Caco-2 (cell line): ENCODE measurements around the gene TNFRSF6B. TPM values are rescaled to one million over a fixed set of nuclear protein-coding genes. Genes with fewer than 3 reads are reported as not detected.
A peak's percentile ranks its signal among the peaks of the same experiment; 100 is the strongest.

Experiments
- BruUV-seq: library from RNA; stranded (reverse); fragments of 400-500 nt; replicated peaks from 2 replicates; lab custom pipeline; 2021; lab: Mats Ljungman, UMichigan
- CTCF ChIA-PET: fragments of 300-600 bp; sonication (Branson Sonifier 250); formaldehyde crosslinking; loops from one replicate; lab custom pipeline; 2022; ENCODE audit warnings: antibody characterized with exemption; lab: Charles Lee
- POLR2A ChIA-PET: fragments of 300-600 bp; sonication (Branson Sonifier 250); formaldehyde crosslinking; loops from one replicate; lab custom pipeline; 2022; ENCODE audit warnings: antibody characterized with exemption; lab: Charles Lee
- DNase-seq, 2 experiments: peaks; one replicate each; pipeline versions ENCODE4 v3.0.0 to v3.0.0-alpha.2; 2020 to 2022
- H3K27me3 ChIP-seq: replicated peaks from 2 replicates; pipeline ENCODE4 v1.6.0; 2011; ENCODE audit warnings: low read length; ENCODE audit not compliant: control insufficient read depth, insufficient read depth
- H3K36me3 ChIP-seq: 2 replicates; pipeline ENCODE4 v1.5.1; 2011; ENCODE audit warnings: low read length; ENCODE audit not compliant: control insufficient read depth, insufficient read depth
- H3K4me1 ChIP-seq: fragments of 250-450 bp; sonication (Bioruptor Pico); 2 replicates; pipeline ENCODE4 v1.5.1; 2020; ENCODE audit warnings: mild to moderate bottlenecking
- H3K4me3 ChIP-seq: 2 replicates; pipeline ENCODE4 v1.5.1; 2011; ENCODE audit warnings: low read depth, mild to moderate bottlenecking, control low read depth, low read length
- H3K9me3 ChIP-seq: fragments of 250-450 bp; sonication (Bioruptor Pico); 2 replicates; pipeline ENCODE4 v1.5.1; 2020; ENCODE audit warnings: mild to moderate bottlenecking, moderate library complexity
- H3K27ac Mint-ChIP-seq: one replicate; pipeline ENCODE4 v1.8.0; 2022; ENCODE audit warnings: mixed read lengths; ENCODE audit not compliant: unreplicated experiment
- H3K27me3 Mint-ChIP-seq: one replicate; pipeline ENCODE4 v1.8.0; 2022; ENCODE audit warnings: mixed read lengths; ENCODE audit not compliant: insufficient read depth, unreplicated experiment
- H3K36me3 Mint-ChIP-seq: one replicate; pipeline ENCODE4 v1.8.0; 2022; ENCODE audit warnings: mild to moderate bottlenecking, mixed read lengths; ENCODE audit not compliant: insufficient read depth, unreplicated experiment
- H3K4me1 Mint-ChIP-seq: one replicate; pipeline ENCODE4 v1.8.0; 2022; ENCODE audit warnings: low read depth, mixed read lengths; ENCODE audit not compliant: unreplicated experiment
- H3K4me3 Mint-ChIP-seq: one replicate; pipeline ENCODE4 v1.8.0; 2022; ENCODE audit warnings: mild to moderate bottlenecking, moderate library complexity, mixed read lengths; ENCODE audit not compliant: unreplicated experiment
- H3K9me3 Mint-ChIP-seq: one replicate; pipeline ENCODE4 v1.8.0; 2022; ENCODE audit warnings: mixed read lengths; ENCODE audit not compliant: unreplicated experiment
- intact Hi-C: fragments of 100-400 bp; cut with micrococcal nuclease; formaldehyde crosslinking; loops from one replicate; pipeline ENCODE4 v1.10.0; 2022; ENCODE audit not compliant: unreplicated experiment
- total RNA-seq: library from RNA; stranded (reverse); gene quantifications from 2 replicates; pipeline ENCODE4 v1.2.3, GENCODE V29; 2022
- TF ChIP-seq, protein P1 (sequence below), 2 experiments: fragments of 200-600 bp in 1 of 2; IDR thresholded peaks; 1 replicate in 1 of 2; 2 replicates in 1 of 2; pipeline versions ENCODE4 v1.5.1 to v1.8.0; 2011 to 2022; ENCODE audit warnings: antibody characterized with exemption in 1 of 2, control low read depth in 1 of 2, inconsistent platforms in 1 of 2, low read depth in 1 of 2, low read length in 1 of 2, mild to moderate bottlenecking in 1 of 2, moderate library complexity in 1 of 2; ENCODE audit not compliant: insufficient read depth in 1 of 2, severe bottlenecking in 1 of 2, unreplicated experiment in 1 of 2

Gene TNFRSF6B
- total RNA-seq, 1 experiment from 2014 or later: not detected

DNA sequence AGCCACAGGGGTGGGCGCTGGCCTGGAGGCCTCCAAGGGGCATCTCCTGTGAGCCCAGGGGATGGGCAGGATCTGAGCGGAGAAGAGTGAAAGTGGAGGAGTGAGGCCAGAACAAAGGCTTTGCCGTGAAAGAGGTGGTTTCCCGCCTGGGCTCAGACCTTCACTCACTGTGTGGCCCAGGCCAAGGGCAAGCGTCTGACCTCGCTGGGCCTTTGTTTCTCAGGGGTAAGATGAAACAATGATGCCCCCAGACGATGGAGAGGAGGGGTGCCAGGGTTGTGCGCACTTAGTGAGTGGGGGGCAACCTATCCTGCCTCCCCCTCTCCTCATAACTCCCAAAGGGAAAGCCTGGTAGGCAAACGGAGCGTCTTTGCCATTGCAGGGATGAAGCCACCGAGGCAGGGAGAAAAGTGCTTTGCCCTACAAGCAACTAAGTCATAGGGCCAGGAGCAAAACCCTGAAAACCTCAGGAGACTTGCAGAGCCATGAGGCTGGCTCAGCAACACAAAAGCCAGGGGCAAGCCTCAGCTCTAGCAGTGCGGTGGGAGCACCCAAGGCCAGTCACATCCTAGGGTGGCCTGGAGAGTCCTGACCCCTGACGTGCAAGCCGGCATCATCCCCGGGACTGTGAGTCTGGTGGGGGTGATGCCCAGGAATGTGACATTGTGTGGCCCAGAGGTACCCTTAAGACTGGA lies 42.3 kb upstream of the TNFRSF6B start:
- peaks cover 4% of the 10 kb centered on the region for H3K27me3 Mint-ChIP-seq
- Histone ChIP-seq H3K4me3 (peak overlapping the region; percentile 87), H3K4me1 (peaks cover 10% of the 10 kb centered on the region), H3K27me3 (no peaks in the 10 kb centered on the region), H3K9me3 (no peaks in the 10 kb centered on the region), H3K36me3 (no peaks in the 10 kb centered on the region)
- H3K9me3 Mint-ChIP-seq: no peaks in the 10 kb centered on the region
- peaks cover 20% of the 10 kb centered on the region for H3K36me3 Mint-ChIP-seq
- H3K4me1 Mint-ChIP-seq: peaks cover 13% of the 10 kb centered on the region
- no peak overlapping the region for H3K27ac Mint-ChIP-seq
- no TSS peak for BruUV-seq
- intact Hi-C loops: loop anchor here (1.0 kb wide), 2 partner anchors 12 to 26 kb away; no protein-coding TSS in a partner anchor
- TF ChIP-seq, protein P1, sequence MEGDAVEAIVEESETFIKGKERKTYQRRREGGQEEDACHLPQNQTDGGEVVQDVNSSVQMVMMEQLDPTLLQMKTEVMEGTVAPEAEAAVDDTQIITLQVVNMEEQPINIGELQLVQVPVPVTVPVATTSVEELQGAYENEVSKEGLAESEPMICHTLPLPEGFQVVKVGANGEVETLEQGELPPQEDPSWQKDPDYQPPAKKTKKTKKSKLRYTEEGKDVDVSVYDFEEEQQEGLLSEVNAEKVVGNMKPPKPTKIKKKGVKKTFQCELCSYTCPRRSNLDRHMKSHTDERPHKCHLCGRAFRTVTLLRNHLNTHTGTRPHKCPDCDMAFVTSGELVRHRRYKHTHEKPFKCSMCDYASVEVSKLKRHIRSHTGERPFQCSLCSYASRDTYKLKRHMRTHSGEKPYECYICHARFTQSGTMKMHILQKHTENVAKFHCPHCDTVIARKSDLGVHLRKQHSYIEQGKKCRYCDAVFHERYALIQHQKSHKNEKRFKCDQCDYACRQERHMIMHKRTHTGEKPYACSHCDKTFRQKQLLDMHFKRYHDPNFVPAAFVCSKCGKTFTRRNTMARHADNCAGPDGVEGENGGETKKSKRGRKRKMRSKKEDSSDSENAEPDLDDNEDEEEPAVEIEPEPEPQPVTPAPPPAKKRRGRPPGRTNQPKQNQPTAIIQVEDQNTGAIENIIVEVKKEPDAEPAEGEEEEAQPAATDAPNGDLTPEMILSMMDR (IDR thresholded peaks at IDR 0.05; ENCODE audit: insufficient read depth in 1 of 2, low read depth in 1 of 2, low read length in 1 of 2, severe bottlenecking in 1 of 2, unreplicated experiment in 1 of 2): no peak
- CTCF ChIA-PET: interaction anchor here (1.4 kb wide), 1 partner anchor 12 kb away, joined by 13 read pairs; no protein-coding TSS in a partner anchor
- POLR2A ChIA-PET: interaction anchor here (1.1 kb wide), 1 partner anchor 12 kb away, joined by 16 read pairs; no protein-coding TSS in a partner anchor
- DNase-seq: no peak
- H3K4me3 Mint-ChIP-seq: peak overlapping the region; percentile 72

DNA sequence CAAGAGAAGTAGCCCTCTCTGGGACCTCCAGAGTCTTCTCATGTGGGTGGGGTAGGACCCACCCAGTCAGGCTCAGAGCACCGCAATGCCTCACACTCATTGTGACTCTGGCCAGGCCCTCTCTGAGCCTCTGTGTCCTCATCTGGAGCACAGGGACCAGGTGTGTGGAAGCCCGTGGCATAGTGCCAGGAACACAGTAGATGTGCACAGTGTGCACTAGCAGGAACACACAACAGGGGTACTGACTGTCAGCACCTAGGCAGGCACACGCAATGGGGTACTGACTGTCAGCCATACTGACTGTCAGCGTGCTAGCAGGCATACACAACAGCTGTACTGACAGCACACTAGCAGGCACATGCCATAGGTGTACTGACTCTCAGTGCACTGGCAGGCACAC lies 41.2 kb upstream of the TNFRSF6B start:
- no peaks in the 10 kb centered on the region for H3K9me3 Mint-ChIP-seq
- Histone ChIP-seq H3K4me3 (no peak overlapping the region), H3K4me1 (peaks cover 15% of the 10 kb centered on the region), H3K27me3 (no peaks in the 10 kb centered on the region), H3K36me3 (no peaks in the 10 kb centered on the region), H3K9me3 (no peaks in the 10 kb centered on the region)
- intact Hi-C loops: no loop called here
- TF ChIP-seq, protein P1 (IDR thresholded peaks at IDR 0.05; ENCODE audit: insufficient read depth in 1 of 2, low read depth in 1 of 2, low read length in 1 of 2, severe bottlenecking in 1 of 2, unreplicated experiment in 1 of 2): no peak
- peaks cover 4% of the 10 kb centered on the region for H3K27me3 Mint-ChIP-seq
- no TSS peak for BruUV-seq
- peaks cover 20% of the 10 kb centered on the region for H3K36me3 Mint-ChIP-seq
- POLR2A ChIA-PET: interaction anchor here (0.6 kb wide), 1 partner anchor 37 kb away, joined by 3 read pairs; no protein-coding TSS in a partner anchor
- no peak overlapping the region for H3K4me3 Mint-ChIP-seq
- CTCF ChIA-PET: interaction anchor here (0.8 kb wide), 1 partner anchor 13 kb away, joined by 3 read pairs; no protein-coding TSS in a partner anchor
- H3K27ac Mint-ChIP-seq: no peak overlapping the region
- no peak for DNase-seq
- H3K4me1 Mint-ChIP-seq: peaks cover 22% of the 10 kb centered on the region

- ChIA-PET CTCF (no interaction called here), POLR2A (interaction anchor here (0.5 kb wide), 1 partner anchor 9 kb away, joined by 4 read pairs; no protein-coding TSS in a partner anchor)
- Mint-ChIP-seq H3K27ac (no peak overlapping the region), H3K36me3 (peaks cover 26% of the 10 kb centered on the region), H3K27me3 (peaks cover 3% of the 10 kb centered on the region), H3K4me3 (no peak overlapping the region), H3K9me3 (no peaks in the 10 kb centered on the region), H3K4me1 (peaks cover 20% of the 10 kb centered on the region)
- H3K36me3 ChIP-seq: no peaks in the 10 kb centered on the region
- no peaks in the 10 kb centered on the region for H3K27me3 ChIP-seq
- DNase-seq: no peak
- no peak overlapping the region for H3K4me3 ChIP-seq
- BruUV-seq: no TSS peak
- H3K9me3 ChIP-seq: no peaks in the 10 kb centered on the region
- intact Hi-C loops: no loop called here
- H3K4me1 ChIP-seq: peaks cover 15% of the 10 kb centered on the region
- TF ChIP-seq, protein P1 (IDR thresholded peaks at IDR 0.05; ENCODE audit: insufficient read depth in 1 of 2, low read depth in 1 of 2, low read length in 1 of 2, severe bottlenecking in 1 of 2, unreplicated experiment in 1 of 2): no peak
Observed at GRCh38 chr20:63656451-63656850, 40.0 kb upstream of the TNFRSF6B start.
